Rectal smooth muscle tissue (tissue), 1 donor: ENCODE results near the gene DGKG.

Source experiments
- H3K27ac ChIP-seq: one replicate; pipeline ENCODE4 v1.7.0; 2013; ENCODE audit warnings: low read depth, low read length, inconsistent platforms
- H3K27me3 ChIP-seq: one replicate; pipeline ENCODE4 v1.7.0; 2013; ENCODE audit warnings: low read length; ENCODE audit not compliant: control insufficient read depth, insufficient read depth
- H3K36me3 ChIP-seq: one replicate; pipeline ENCODE4 v1.7.0; 2013; ENCODE audit warnings: low read length; ENCODE audit not compliant: control insufficient read depth, insufficient read depth
- H3K4me1 ChIP-seq: one replicate; pipeline ENCODE4 v1.7.0; 2013; ENCODE audit warnings: low read length; ENCODE audit not compliant: control insufficient read depth, insufficient read depth
- H3K4me3 ChIP-seq: one replicate; pipeline ENCODE4 v1.7.0; 2013; ENCODE audit warnings: low read length
- H3K9ac ChIP-seq: one replicate; pipeline ENCODE4 v1.7.0; 2013; ENCODE audit warnings: low read length

DGKG gene

GRCh38 chr3:186217820-186218164 lies 144.2 kb downstream of the DGKG start:
- Histone ChIP-seq H3K9ac (no peak overlapping the region), H3K27me3 (no peaks in the 10 kb centered on the region), H3K4me1 (no peaks in the 10 kb centered on the region), H3K4me3 (no peak overlapping the region), H3K27ac (no peak overlapping the region), H3K36me3 (no peaks in the 10 kb centered on the region)

DNA sequence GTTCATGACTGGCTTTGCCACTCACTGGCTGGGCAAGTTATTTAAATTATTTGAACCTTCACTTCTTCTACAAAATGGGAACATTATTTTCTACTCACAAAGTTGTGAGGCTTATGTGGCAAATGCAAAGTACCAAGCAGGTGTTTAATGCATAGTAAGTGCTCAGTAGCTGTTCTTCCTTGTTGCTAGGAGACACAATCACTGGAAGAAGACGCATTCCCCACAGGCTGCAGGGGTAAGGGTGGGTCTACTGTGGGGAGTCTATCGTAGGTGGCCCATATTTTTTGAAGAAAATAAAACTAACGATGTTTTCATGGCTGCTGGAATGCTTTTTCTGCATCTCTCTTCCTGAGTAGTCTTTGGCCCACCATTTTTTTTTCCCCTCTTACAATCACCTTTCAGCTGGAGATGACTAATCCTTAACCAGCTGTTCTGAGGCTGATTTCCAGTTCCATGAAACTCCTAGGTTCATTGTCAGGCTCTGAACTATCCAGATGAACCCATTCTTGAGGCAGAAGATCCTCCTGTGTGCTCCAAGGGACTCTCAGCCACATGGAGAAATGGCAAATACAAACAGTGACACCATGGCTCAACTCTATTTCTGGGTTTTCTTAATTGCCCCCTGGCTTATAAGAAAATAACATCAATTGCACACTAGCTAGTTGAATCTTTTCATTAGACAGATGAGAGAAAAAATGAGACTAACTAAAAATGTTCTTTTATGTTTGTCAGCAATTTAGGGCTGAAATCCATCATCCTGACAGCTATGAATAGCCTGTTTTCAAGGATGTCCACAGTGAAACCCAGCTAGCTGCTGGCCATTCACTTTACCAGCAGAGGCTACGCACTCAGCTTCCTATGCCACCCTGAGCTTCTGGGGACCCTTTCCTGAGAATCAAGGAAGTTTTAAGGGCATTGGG lies 144.9 kb downstream of the DGKG start:
- Histone ChIP-seq H3K27me3 (no peaks in the 10 kb centered on the region), H3K4me1 (no peaks in the 10 kb centered on the region), H3K36me3 (no peaks in the 10 kb centered on the region), H3K27ac (no peak overlapping the region), H3K9ac (no peak overlapping the region), H3K4me3 (no peak overlapping the region)

GRCh38 chr3:186214670-186215069 lies 147.4 kb downstream of the DGKG start:
- H3K36me3 ChIP-seq = no peaks in the 10 kb centered on the region
- no peak overlapping the region for H3K9ac ChIP-seq
- peaks cover 11% of the 10 kb centered on the region for H3K4me1 ChIP-seq
- no peak overlapping the region for H3K27ac ChIP-seq
- H3K4me3 ChIP-seq = no peak overlapping the region
- no peaks in the 10 kb centered on the region for H3K27me3 ChIP-seq

- Histone ChIP-seq H3K27me3 (no peaks in the 10 kb centered on the region), H3K27ac (no peak overlapping the region), H3K4me1 (peaks cover 11% of the 10 kb centered on the region), H3K36me3 (no peaks in the 10 kb centered on the region), H3K9ac (no peak overlapping the region), H3K4me3 (no peak overlapping the region)
Measured at GRCh38 chr3:186213946-186214345, 148.1 kb downstream of the DGKG start.

DNA sequence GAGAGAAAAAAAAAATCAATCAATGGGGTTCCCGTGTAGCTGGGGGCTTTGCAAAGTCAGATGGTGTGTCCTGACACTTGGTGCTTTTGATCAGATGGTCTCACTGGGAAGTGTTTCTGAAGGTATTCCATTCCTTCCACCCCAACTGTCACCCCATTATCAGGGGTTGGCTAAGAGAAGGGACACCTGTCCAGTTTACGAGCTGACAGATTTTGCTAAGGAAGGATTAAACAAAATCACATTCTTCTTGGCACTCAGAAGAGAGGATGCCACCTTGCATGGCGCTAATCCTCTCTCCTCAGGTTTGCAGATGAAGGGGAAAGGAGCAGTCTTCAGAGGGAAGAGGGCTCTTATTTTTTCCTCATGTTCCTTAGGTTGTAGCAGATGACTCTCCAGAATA lies 149.4 kb downstream of the DGKG start:
- peaks cover 11% of the 10 kb centered on the region for H3K4me1 ChIP-seq

DNA sequence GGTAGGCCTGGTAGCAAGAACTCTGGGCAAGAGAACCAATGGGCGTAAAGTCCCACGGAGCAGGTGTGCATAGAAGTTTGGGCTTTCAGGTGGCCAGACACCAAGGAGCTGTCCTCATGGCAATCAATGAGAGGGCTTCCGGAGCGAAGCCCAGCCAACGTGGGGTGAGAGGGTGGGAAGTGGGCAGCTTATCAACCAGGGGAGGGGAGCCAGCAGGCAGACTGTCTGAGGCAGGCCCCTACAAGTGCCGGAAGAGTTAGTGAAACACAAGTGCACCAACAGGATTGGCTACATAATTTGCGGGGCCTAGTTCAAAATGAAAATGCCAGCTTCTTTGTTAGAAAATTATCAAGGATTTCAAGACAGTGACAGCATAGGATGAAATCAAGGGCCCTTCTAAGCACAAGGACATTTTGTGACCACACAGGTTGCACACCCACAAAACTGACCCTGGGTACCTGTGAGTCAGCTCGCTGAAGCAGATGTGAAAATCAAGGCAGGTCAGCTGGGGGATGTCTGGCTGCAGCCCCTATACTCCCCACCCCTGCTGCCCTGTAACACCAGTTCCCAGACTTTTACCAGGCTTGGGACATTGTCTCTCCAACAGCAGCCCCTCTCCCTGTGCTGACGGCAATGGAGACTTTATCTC lies 151.1 kb downstream of the DGKG start:
- no peak overlapping the region for H3K27ac ChIP-seq
- H3K4me3 ChIP-seq = no peak overlapping the region
- H3K9ac ChIP-seq = no peak overlapping the region
- no peaks in the 10 kb centered on the region for H3K27me3 ChIP-seq
- no peaks in the 10 kb centered on the region for H3K36me3 ChIP-seq
- H3K4me1 ChIP-seq = peaks cover 11% of the 10 kb centered on the region

More for the DNA sequence above, 149.4 kb downstream of the DGKG start:
- no peaks in the 10 kb centered on the region for H3K36me3 ChIP-seq
- no peak overlapping the region for H3K4me3 ChIP-seq
- no peaks in the 10 kb centered on the region for H3K27me3 ChIP-seq
- no peak overlapping the region for H3K27ac ChIP-seq
- H3K9ac ChIP-seq = no peak overlapping the region

GRCh38 chr3:186209810-186210752 lies 152.0 kb downstream of the DGKG start:
- Histone ChIP-seq H3K9ac (no peak overlapping the region), H3K4me1 (peaks cover 11% of the 10 kb centered on the region), H3K36me3 (no peaks in the 10 kb centered on the region), H3K27ac (peak overlapping the region; percentile 2), H3K4me3 (no peak overlapping the region), H3K27me3 (no peaks in the 10 kb centered on the region)

GRCh38 chr3:186208296-186208989 lies 153.6 kb downstream of the DGKG start:
- H3K27ac ChIP-seq = no peak overlapping the region
- H3K27me3 ChIP-seq = no peaks in the 10 kb centered on the region
- no peaks in the 10 kb centered on the region for H3K36me3 ChIP-seq
- no peak overlapping the region for H3K9ac ChIP-seq
- H3K4me3 ChIP-seq = no peak overlapping the region
- peaks cover 11% of the 10 kb centered on the region for H3K4me1 ChIP-seq

DNA sequence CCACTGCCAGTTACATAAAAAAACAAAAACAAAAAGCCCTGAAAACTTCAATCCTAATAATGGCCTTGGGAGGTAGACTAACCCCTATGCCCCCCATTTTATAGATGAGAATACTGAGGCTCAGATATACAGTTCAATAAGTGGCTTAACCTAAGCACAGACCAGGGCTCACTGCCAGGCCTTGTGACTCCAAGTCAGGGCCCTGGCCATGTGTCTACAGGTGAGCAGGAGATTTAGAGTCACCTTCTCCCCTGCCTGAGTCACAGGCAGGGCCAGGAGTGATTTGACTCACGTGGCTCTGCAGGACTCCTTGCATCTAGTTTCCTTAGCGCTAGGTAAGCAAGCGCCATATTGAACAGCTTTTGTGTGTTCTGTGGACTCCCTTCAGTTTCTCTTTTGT lies 154.5 kb downstream of the DGKG start:
- no peak overlapping the region for H3K4me3 ChIP-seq
- peaks cover 11% of the 10 kb centered on the region for H3K4me1 ChIP-seq
- H3K27ac ChIP-seq = no peak overlapping the region
- H3K9ac ChIP-seq = no peak overlapping the region
- H3K36me3 ChIP-seq = no peaks in the 10 kb centered on the region
- no peaks in the 10 kb centered on the region for H3K27me3 ChIP-seq

DNA sequence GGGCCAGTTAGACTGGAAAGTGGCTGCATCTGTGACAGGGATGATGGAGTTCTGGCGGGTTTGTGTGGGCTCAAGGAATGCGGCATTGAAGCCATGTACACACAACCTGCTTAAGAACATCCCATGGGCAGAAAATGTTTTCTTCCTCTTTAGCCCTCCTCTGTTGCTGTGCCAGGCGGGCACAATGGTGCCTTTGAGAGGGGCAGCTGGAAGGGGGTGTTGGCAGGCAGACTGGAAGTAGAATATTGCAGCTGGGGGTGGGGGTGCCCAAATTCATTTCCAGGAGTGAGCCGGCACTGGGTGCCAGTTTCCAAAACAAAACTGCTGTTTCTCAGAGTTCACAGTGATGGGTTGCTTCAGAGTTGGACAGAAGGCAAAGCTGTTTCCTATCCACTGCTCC lies 161.3 kb downstream of the DGKG start:
- Histone ChIP-seq H3K4me3 (no peak overlapping the region), H3K27ac (no peak overlapping the region), H3K36me3 (no peaks in the 10 kb centered on the region), H3K27me3 (no peaks in the 10 kb centered on the region), H3K4me1 (no peaks in the 10 kb centered on the region), H3K9ac (no peak overlapping the region)

- Histone ChIP-seq H3K4me1 (no peaks in the 10 kb centered on the region), H3K27ac (no peak overlapping the region), H3K4me3 (no peak overlapping the region), H3K9ac (no peak overlapping the region), H3K36me3 (no peaks in the 10 kb centered on the region), H3K27me3 (no peaks in the 10 kb centered on the region)
Measured at GRCh38 chr3:186198442-186198841, 163.6 kb downstream of the DGKG start.

DNA sequence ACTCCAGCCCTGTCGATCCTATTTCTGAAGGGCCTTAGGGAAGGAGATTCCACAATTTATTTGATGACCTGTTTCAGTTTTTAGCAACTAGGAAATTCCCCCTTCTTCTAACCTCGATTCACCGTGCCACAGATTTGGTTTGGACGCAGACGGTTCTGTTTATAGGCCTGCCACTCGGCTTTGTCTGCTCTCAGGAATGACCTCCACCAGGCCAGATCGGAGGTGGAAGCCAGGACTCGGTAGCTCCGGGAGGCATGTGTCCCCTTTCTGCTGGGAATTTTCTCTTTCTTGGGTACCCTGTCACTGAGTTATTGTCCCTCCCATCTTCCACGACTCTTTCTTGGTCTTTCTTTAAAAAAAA lies 167.6 kb downstream of the DGKG start:
- Histone ChIP-seq H3K27me3 (peaks cover 3% of the 10 kb centered on the region), H3K36me3 (no peaks in the 10 kb centered on the region), H3K9ac (no peak overlapping the region), H3K4me3 (no peak overlapping the region), H3K27ac (no peak overlapping the region), H3K4me1 (no peaks in the 10 kb centered on the region)
